Suprapubic skin (tissue), 4 donors: ENCODE results near the gene CCDC112. TPM values are rescaled to one million over a fixed set of nuclear protein-coding genes. Genes with fewer than 3 reads are reported as not detected.

ENCODE experiments used
- DNase-seq, 2 donors: peaks; one replicate each; pipeline ENCODE4 v3.0.0-alpha.2; 2019; ENCODE audit warnings: low spot score in 2 of 2
- H3K27ac ChIP-seq: fragments of 200-600 bp; sonication (generic); one replicate; pipeline ENCODE4 v1.5.1; 2019
- H3K27me3 ChIP-seq: fragments of 200-600 bp; sonication (generic); one replicate; pipeline ENCODE4 v1.5.1; 2019
- H3K36me3 ChIP-seq: fragments of 200-600 bp; sonication (generic); one replicate; pipeline ENCODE4 v1.5.1; 2019
- H3K4me1 ChIP-seq: fragments of 200-600 bp; sonication (generic); one replicate; pipeline ENCODE4 v1.5.1; 2019
- H3K4me3 ChIP-seq: fragments of 200-600 bp; sonication (generic); one replicate; pipeline ENCODE4 v1.5.1; 2019; ENCODE audit warnings: mild to moderate bottlenecking
- H3K9me3 ChIP-seq: fragments of 200-600 bp; sonication (generic); one replicate; pipeline ENCODE4 v1.5.1; 2019
- CTCF ChIP-seq, 2 donors: fragments of 200-600 bp in 1 of 2; fragments of 450-650 bp in 1 of 2; sonication (generic) in 1 of 2; IDR thresholded peaks; one replicate each; pipeline ENCODE4 v1.5.1; 2016 to 2019; ENCODE audit warnings: antibody characterized with exemption in 2 of 2, mild to moderate bottlenecking in 1 of 2, moderate library complexity in 1 of 2
- EP300 ChIP-seq: sonication (generic); formaldehyde crosslinking; IDR thresholded peaks from one replicate; pipeline ENCODE4 v1.6.1; 2017; ENCODE audit warnings: antibody characterized with exemption
- POLR2A ChIP-seq, 2 donors: fragments of 450-650 bp; IDR thresholded peaks; one replicate each; pipeline ENCODE4 v1.6.1; 2017; ENCODE audit warnings: antibody characterized with exemption in 2 of 2, mild to moderate bottlenecking in 2 of 2, moderate library complexity in 2 of 2
- POLR2AphosphoS5 ChIP-seq, 3 donors: sonication (generic); formaldehyde crosslinking; IDR thresholded peaks; one replicate each; pipeline ENCODE4 v1.6.1; 2017; ENCODE audit warnings: antibody characterized with exemption in 3 of 3
- WGBS: methylation state at CpG from one replicate; pipeline ENCODE4 v1.1.5; 2018; 5-methylcytosine and 5-hydroxymethylcytosine counted together
- total RNA-seq, 4 donors: library from RNA; depleted of rRNA; stranded (reverse); fragments of >200 nt; gene quantifications; one replicate each; pipeline ENCODE4 v1.1.0, GENCODE V29; 2016

Gene CCDC112
- total RNA-seq, 4 donors from 2014 or later: 4.8 to 11.6 (median 6.8) TPM

- Histone ChIP-seq H3K4me1 (no peaks in the 10 kb centered on the region), H3K4me3 (no peak overlapping the region), H3K9me3 (no peaks in the 10 kb centered on the region), H3K36me3 (no peaks in the 10 kb centered on the region), H3K27me3 (no peaks in the 10 kb centered on the region), H3K27ac (no peak overlapping the region)
- no peak for DNase-seq
- TF ChIP-seq EP300 (no peak), CTCF (IDR thresholded peaks at IDR 0.05) (no peak), POLR2A (IDR thresholded peaks at IDR 0.05) (no peak), POLR2AphosphoS5 (IDR thresholded peaks at IDR 0.05) (no peak)
- WGBS: 88% methylated on average over 3 of the region's 3 CpGs
These were observed 42.4 kb upstream of the CCDC112 start for GRCh38 chr5:115338851-115339250.

- TF ChIP-seq EP300: no peak
- TF ChIP-seq POLR2AphosphoS5 (IDR thresholded peaks at IDR 0.05): no peak
These were observed 41.4 kb upstream of the CCDC112 start for GRCh38 chr5:115337882-115338281.

GRCh38 chr5:115336964-115337363 lies 40.5 kb upstream of the CCDC112 start:
- Histone ChIP-seq H3K4me1 (no peaks in the 10 kb centered on the region), H3K36me3 (no peaks in the 10 kb centered on the region), H3K27me3 (no peaks in the 10 kb centered on the region), H3K9me3 (no peaks in the 10 kb centered on the region), H3K4me3 (no peak overlapping the region), H3K27ac (no peak overlapping the region)
- TF ChIP-seq CTCF (IDR thresholded peaks at IDR 0.05) (no peak), EP300 (no peak), POLR2A (IDR thresholded peaks at IDR 0.05) (no peak), POLR2AphosphoS5 (IDR thresholded peaks at IDR 0.05) (no peak)
- no peak for DNase-seq
- WGBS: 94% methylated on average over 1 of the region's 1 CpG

More at GRCh38 chr5:115337882-115338281, 41.4 kb upstream of the CCDC112 start:
- H3K4me3 ChIP-seq: no peak overlapping the region
- WGBS: 100% methylated on average over 1 of the region's 1 CpG
- H3K9me3 ChIP-seq: no peaks in the 10 kb centered on the region
- H3K4me1 ChIP-seq: no peaks in the 10 kb centered on the region
- no peaks in the 10 kb centered on the region for H3K27me3 ChIP-seq
- no peak for DNase-seq
- H3K27ac ChIP-seq: no peak overlapping the region
- no peaks in the 10 kb centered on the region for H3K36me3 ChIP-seq

- H3K4me3 ChIP-seq: no peak overlapping the region
- no peaks in the 10 kb centered on the region for H3K36me3 ChIP-seq
- no peaks in the 10 kb centered on the region for H3K4me1 ChIP-seq
- TF ChIP-seq POLR2AphosphoS5 (IDR thresholded peaks at IDR 0.05): no peak
- TF ChIP-seq POLR2A (IDR thresholded peaks at IDR 0.05): no peak
- no peak for TF ChIP-seq CTCF (IDR thresholded peaks at IDR 0.05)
- no peak for TF ChIP-seq EP300
- H3K27ac ChIP-seq: no peak overlapping the region
- 57% methylated on average over 1 of the region's 1 CpG for WGBS
- H3K9me3 ChIP-seq: no peaks in the 10 kb centered on the region
- DNase-seq: no peak
- no peaks in the 10 kb centered on the region for H3K27me3 ChIP-seq
These were observed 39.8 kb upstream of the CCDC112 start for GRCh38 chr5:115336201-115336720.

- H3K27me3 ChIP-seq: no peaks in the 10 kb centered on the region
- no peaks in the 10 kb centered on the region for H3K9me3 ChIP-seq
- no peaks in the 10 kb centered on the region for H3K4me1 ChIP-seq
- TF ChIP-seq EP300: no peak
- no peak for TF ChIP-seq POLR2AphosphoS5 (IDR thresholded peaks at IDR 0.05)
- no peak for TF ChIP-seq POLR2A (IDR thresholded peaks at IDR 0.05)
- TF ChIP-seq CTCF (IDR thresholded peaks at IDR 0.05): no peak
- WGBS: 83% methylated on average over 2 of the region's 2 CpGs
- no peak overlapping the region for H3K27ac ChIP-seq
- no peaks in the 10 kb centered on the region for H3K36me3 ChIP-seq
- no peak overlapping the region for H3K4me3 ChIP-seq
- no peak for DNase-seq
These were observed 38.8 kb upstream of the CCDC112 start for GRCh38 chr5:115335301-115335700.

- Histone ChIP-seq H3K9me3 (no peaks in the 10 kb centered on the region), H3K4me3 (no peak overlapping the region), H3K4me1 (no peaks in the 10 kb centered on the region), H3K27ac (no peak overlapping the region), H3K36me3 (no peaks in the 10 kb centered on the region), H3K27me3 (no peaks in the 10 kb centered on the region)
- no peak for DNase-seq
- 67% methylated on average over 1 of the region's 1 CpG for WGBS
- TF ChIP-seq CTCF (IDR thresholded peaks at IDR 0.05) (no peak), POLR2AphosphoS5 (IDR thresholded peaks at IDR 0.05) (no peak), POLR2A (IDR thresholded peaks at IDR 0.05) (no peak), EP300 (no peak)
These were observed 36.7 kb upstream of the CCDC112 start for GRCh38 chr5:115333164-115333563.
